DND-41 (cell line): ENCODE data around the gene PPP2R1A.

Source experiments
- CTCF ChIP-seq: IDR thresholded peaks from 2 replicates; pipeline ENCODE4 v1.5.1; 2012; ENCODE audit warnings: borderline replicate concordance, low read length, moderate library complexity, mild to moderate bottlenecking; ENCODE audit not compliant: poor library complexity, severe bottlenecking; ENCODE audit errors: extremely low read depth
- EZH2 ChIP-seq: IDR thresholded peaks from 3 replicates; pipeline ENCODE4 v1.6.1; 2012; ENCODE audit warnings: borderline replicate concordance, low read depth, mild to moderate bottlenecking, moderate library complexity, low read length, inconsistent platforms; ENCODE audit not compliant: severe bottlenecking

- no peak for TF ChIP-seq CTCF
- no peak for TF ChIP-seq EZH2
Observed at GRCh38 chr19:52270266-52270885, 80.5 kb downstream of the PPP2R1A start.
